ENCODE data around the gene TTC34.

- no peak for TF ChIP-seq RNF2 (conservative IDR thresholded peaks at IDR 0.05; ENCODE audit: low read depth)
- no peak for TF ChIP-seq ZSCAN29 (CRISPR knock-in tag; conservative IDR thresholded peaks at IDR 0.05)
- no peak for TF ChIP-seq ADNP (CRISPR knock-in tag; IDR thresholded peaks at IDR 0.05)
- no peak for TF ChIP-seq EP300 (IDR thresholded peaks at IDR 0.05; ENCODE audit: low read depth in 2 of 2, low read length in 2 of 2)
- TF ChIP-seq EP300 (CRISPR knock-in tag; IDR thresholded peaks at IDR 0.05; ENCODE audit: borderline replicate concordance): no peak
- no peak for TF ChIP-seq ZFP41 (CRISPR knock-in tag; IDR thresholded peaks at IDR 0.05; ENCODE audit: borderline replicate concordance)
- TF ChIP-seq ARID2 (CRISPR knock-in tag; IDR thresholded peaks at IDR 0.05; ENCODE audit: borderline replicate concordance): no peak
- TF ChIP-seq ZNF503 (CRISPR knock-in tag; IDR thresholded peaks at IDR 0.05): no peak
Measured at GRCh38 chr1:2796890-2797740, 4.4 kb downstream of the TTC34 start.

All from HepG2 (cell line).